Keratinocyte (primary cell): ENCODE data around the gene DNAJC12. TPM values are rescaled to one million over a fixed set of nuclear protein-coding genes. Genes with fewer than 3 reads are reported as not detected.

Source experiments
- DNase-seq: peaks from one replicate; pipeline ENCODE4 v3.0.0-alpha.2; 2011; ENCODE audit warnings: low read depth, missing footprints, low spot score
- FAIRE-seq: peaks from 2 replicates; lab custom pipeline; 2011; peaks lifted over from hg19 to GRCh38; lab: Jason Lieb, UNC
- H2AFZ ChIP-seq: 2 replicates; pipeline ENCODE4 v1.6.0; 2012; ENCODE audit warnings: low read length, control low read depth, inconsistent platforms; ENCODE audit not compliant: control insufficient read depth
- H3K27ac ChIP-seq: 2 replicates; pipeline ENCODE4 v1.5.1; 2011; ENCODE audit warnings: low read length; ENCODE audit not compliant: control insufficient read depth, insufficient read depth
- H3K27me3 ChIP-seq: 3 replicates; pipeline ENCODE4 v1.6.0; 2011; ENCODE audit warnings: low read length; ENCODE audit not compliant: control insufficient read depth, insufficient read depth; ENCODE audit errors: extremely low read depth
- H3K36me3 ChIP-seq, 2 experiments: 2 replicates in 1 of 2; 3 replicates in 1 of 2; pipeline ENCODE4 v1.5.1; 2011; ENCODE audit warnings: low read length in 2 of 2, mild to moderate bottlenecking in 1 of 2; ENCODE audit not compliant: control insufficient read depth in 2 of 2, insufficient read depth in 2 of 2; ENCODE audit errors: extremely low read depth in 1 of 2
- H3K4me1 ChIP-seq: 3 replicates; pipeline ENCODE4 v1.5.1; 2011; ENCODE audit warnings: low read length; ENCODE audit not compliant: control insufficient read depth, insufficient read depth; ENCODE audit errors: extremely low read depth
- H3K4me2 ChIP-seq: 3 replicates; pipeline ENCODE4 v1.6.0; 2011; ENCODE audit warnings: low read depth, low read length; ENCODE audit not compliant: control insufficient read depth, insufficient read depth; ENCODE audit errors: extremely low read depth
- H3K4me3 ChIP-seq, 3 experiments: fragments of 200-600 bp in 1 of 3; sonication (generic) in 1 of 3; 2 replicates in 2 of 3; 3 replicates in 1 of 3; pipeline ENCODE4 v1.5.1; 2011 to 2016; ENCODE audit warnings: low read length in 3 of 3, mild to moderate bottlenecking in 3 of 3, control low read depth in 2 of 3, inconsistent platforms in 1 of 3, low read depth in 1 of 3, mixed read lengths in 1 of 3, mixed run types in 1 of 3, moderate library complexity in 1 of 3; ENCODE audit not compliant: control insufficient read depth in 2 of 3, insufficient read depth in 2 of 3; ENCODE audit errors: extremely low read depth in 1 of 3
- H3K79me2 ChIP-seq: 2 replicates; pipeline ENCODE4 v1.6.0; 2012; ENCODE audit warnings: low read length; ENCODE audit not compliant: control insufficient read depth, insufficient read depth
- H3K9ac ChIP-seq: 3 replicates; pipeline ENCODE4 v1.6.0; 2011; ENCODE audit warnings: low read length; ENCODE audit not compliant: control insufficient read depth, insufficient read depth; ENCODE audit errors: extremely low read depth
- H3K9me1 ChIP-seq: 3 replicates; pipeline ENCODE4 v1.6.0; 2011; ENCODE audit warnings: low read length; ENCODE audit not compliant: control insufficient read depth, insufficient read depth; ENCODE audit errors: extremely low read depth
- H3K9me3 ChIP-seq: 2 replicates; pipeline ENCODE4 v1.5.1; 2012; ENCODE audit warnings: low read depth, low read length; ENCODE audit not compliant: control insufficient read depth
- H4K20me1 ChIP-seq: 3 replicates; pipeline ENCODE4 v1.6.0; 2011; ENCODE audit warnings: low read length; ENCODE audit not compliant: control insufficient read depth, insufficient read depth; ENCODE audit errors: extremely low read depth
- CTCF ChIP-seq, 3 experiments: IDR thresholded peaks in 1 of 3; conservative IDR thresholded peaks in 1 of 3; optimal IDR thresholded peaks in 1 of 3; 2 replicates in 2 of 3; 3 replicates in 1 of 3; pipeline versions ENCODE3 to v1.5.1; 2011; ENCODE audit warnings: low read length in 3 of 3, mild to moderate bottlenecking in 3 of 3, moderate library complexity in 2 of 3, control low read depth in 1 of 3, inconsistent platforms in 1 of 3; ENCODE audit not compliant: insufficient read depth in 2 of 3; ENCODE audit errors: extremely low read depth in 1 of 3
- EZH2 ChIP-seq: IDR thresholded peaks from one replicate; pipeline ENCODE4 v1.6.1; 2012; ENCODE audit warnings: inconsistent platforms, mild to moderate bottlenecking, low read length, moderate library complexity
- dilution Hi-C: fragments of 300-500 bp; cut with MboI; formaldehyde crosslinking; loops from one replicate; pipeline ENCODE4 v1.7.0; 2020; ENCODE audit warnings: low sequenced_read_pairs; ENCODE audit not compliant: extremely low pct_ligation_motif_present
- polyA plus RNA-seq, 5 experiments: library from polyadenylated mRNA; depleted of rRNA in 3 of 5; stranded (reverse) in 3 of 5; stranded (forward) in 1 of 5; unstranded in 1 of 5; fragments of >200 nt; gene quantifications; 1 replicate in 1 of 5; 2 replicates in 3 of 5; 3 replicates in 1 of 5; pipeline versions ENCODE4 v1.2.1 to v1.2.3, GENCODE V29; 2011 to 2012; ENCODE audit warnings: missing spikeins in 2 of 5, low read depth in 1 of 5, low replicate concordance in 1 of 5

The DNAJC12 gene
- polyA plus RNA-seq, 1 donor (not counting 4 experiments of a cell fraction or from before 2014, with no cell fraction given): 0.31 TPM

GRCh38 chr10:67775279-67775678 lies 62.7 kb downstream of the DNAJC12 start:
- H3K4me3 ChIP-seq: no peak overlapping the region
- H3K27me3 ChIP-seq: no peaks in the 10 kb centered on the region
- H3K4me2 ChIP-seq: no peak overlapping the region
- H3K79me2 ChIP-seq: no peaks in the 10 kb centered on the region
- H2AFZ ChIP-seq: no peak overlapping the region
- no peaks in the 10 kb centered on the region for H3K36me3 ChIP-seq
- DNase-seq: no peak
- dilution Hi-C loops: no loop called here
- H3K9me3 ChIP-seq: no peaks in the 10 kb centered on the region
- no peak for TF ChIP-seq EZH2
- TF ChIP-seq CTCF (optimal IDR thresholded peaks at IDR 0.05 in 1 of 3, IDR thresholded peaks at IDR 0.05 in 1 of 3, conservative IDR thresholded peaks at IDR 0.05 in 1 of 3; ENCODE audit: extremely low read depth in 1 of 3, insufficient read depth in 2 of 3, low read length in 3 of 3): no peak
- no peaks in the 10 kb centered on the region for H4K20me1 ChIP-seq
- H3K27ac ChIP-seq: no peak overlapping the region
- H3K9ac ChIP-seq: no peak overlapping the region
- no peaks in the 10 kb centered on the region for H3K4me1 ChIP-seq
- no peak for FAIRE-seq
- no peaks in the 10 kb centered on the region for H3K9me1 ChIP-seq

- H3K79me2 ChIP-seq: no peaks in the 10 kb centered on the region
- H3K4me1 ChIP-seq: no peaks in the 10 kb centered on the region
- H3K4me2 ChIP-seq: no peak overlapping the region
- no peaks in the 10 kb centered on the region for H4K20me1 ChIP-seq
- no peaks in the 10 kb centered on the region for H3K36me3 ChIP-seq
- no peaks in the 10 kb centered on the region for H3K9me3 ChIP-seq
- H3K4me3 ChIP-seq: no peak overlapping the region
- H3K9me1 ChIP-seq: no peaks in the 10 kb centered on the region
- DNase-seq (no peak), FAIRE-seq (no peak)
- H3K9ac ChIP-seq: no peak overlapping the region
- TF ChIP-seq EZH2: no peak
- no peak for TF ChIP-seq CTCF (optimal IDR thresholded peaks at IDR 0.05 in 1 of 3, IDR thresholded peaks at IDR 0.05 in 1 of 3, conservative IDR thresholded peaks at IDR 0.05 in 1 of 3; ENCODE audit: extremely low read depth in 1 of 3, insufficient read depth in 2 of 3, low read length in 3 of 3)
- H2AFZ ChIP-seq: no peak overlapping the region
- H3K27ac ChIP-seq: no peak overlapping the region
- dilution Hi-C loops: no loop called here
- H3K27me3 ChIP-seq: no peaks in the 10 kb centered on the region
Measured at GRCh38 chr10:67772894-67773511, 65.0 kb downstream of the DNAJC12 start.
